Suppressor macrophage treated with lipopolysaccharide for 4 hours (primary cell): Measurements from ENCODE around the gene PARN.
A peak's percentile ranks its signal among the peaks of the same experiment; 100 is the strongest.
"Not testable (repeated sequence)": the region's sequence is repeated elsewhere in the genome, so short reads cannot be mapped to it uniquely, and the experiment has no call there.

Experiments
- DNase-seq: peaks from one replicate; pipeline ENCODE4 v3.0.0-alpha.2; 2020

The PARN gene

DNA sequence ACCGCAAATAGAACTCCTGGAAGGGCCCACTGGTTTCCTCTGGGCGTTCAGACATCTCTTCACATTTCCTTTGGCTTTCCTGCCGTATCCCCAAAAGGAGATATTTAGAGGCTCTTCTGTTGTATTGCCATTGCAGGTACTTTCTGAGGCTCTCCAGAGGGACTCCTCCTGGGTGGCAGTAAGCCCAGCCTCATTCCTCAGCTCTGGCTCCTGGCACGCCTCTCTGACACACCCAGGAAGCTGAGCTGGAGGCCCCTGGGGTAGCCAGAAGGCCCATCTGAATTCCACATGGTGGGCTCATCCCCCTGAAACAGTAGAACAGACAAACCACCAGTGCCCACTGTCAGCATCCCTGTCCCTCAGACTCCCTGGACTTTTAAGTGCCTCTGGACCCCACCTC is 206.7 kb downstream of the PARN start:
- DNase-seq, result no peak

DNA sequence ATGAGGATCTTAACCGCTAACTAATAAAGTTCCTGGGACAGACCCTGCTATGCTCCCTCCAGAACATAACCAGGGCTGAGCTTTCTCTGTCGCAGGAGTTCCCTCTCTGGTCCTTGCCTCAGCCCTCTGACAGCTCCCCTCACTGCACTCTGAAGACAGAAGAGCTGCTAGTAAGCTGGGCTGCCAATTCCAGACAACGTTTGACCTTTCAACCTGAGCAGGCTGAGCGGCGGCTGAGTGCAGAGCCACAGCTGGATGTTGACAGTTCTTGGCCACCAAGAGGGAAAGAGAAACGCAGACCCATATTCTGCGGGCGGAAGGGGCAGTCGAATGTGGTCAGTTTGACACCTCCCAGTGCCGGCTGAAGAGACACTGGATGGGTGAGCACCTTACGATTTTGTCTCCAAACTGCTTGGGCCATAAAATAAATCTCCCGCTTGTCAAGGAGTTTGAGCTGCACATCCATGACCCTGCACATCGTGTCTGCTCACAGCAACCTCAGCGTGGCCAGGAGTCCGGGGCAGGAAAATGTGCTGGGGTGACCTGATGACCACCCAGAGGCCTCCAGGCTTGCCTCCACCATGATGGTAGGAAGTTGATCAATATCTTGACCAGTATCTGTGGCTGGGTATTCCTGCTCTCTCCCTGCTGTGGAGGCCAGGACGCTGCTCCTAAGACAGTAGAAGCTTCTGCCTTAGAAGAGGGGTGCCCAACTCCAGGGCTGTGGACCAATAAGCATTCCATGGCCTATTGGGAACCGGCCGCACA is 209.2 kb downstream of the PARN start:
- DNase-seq, result no peak

DNA sequence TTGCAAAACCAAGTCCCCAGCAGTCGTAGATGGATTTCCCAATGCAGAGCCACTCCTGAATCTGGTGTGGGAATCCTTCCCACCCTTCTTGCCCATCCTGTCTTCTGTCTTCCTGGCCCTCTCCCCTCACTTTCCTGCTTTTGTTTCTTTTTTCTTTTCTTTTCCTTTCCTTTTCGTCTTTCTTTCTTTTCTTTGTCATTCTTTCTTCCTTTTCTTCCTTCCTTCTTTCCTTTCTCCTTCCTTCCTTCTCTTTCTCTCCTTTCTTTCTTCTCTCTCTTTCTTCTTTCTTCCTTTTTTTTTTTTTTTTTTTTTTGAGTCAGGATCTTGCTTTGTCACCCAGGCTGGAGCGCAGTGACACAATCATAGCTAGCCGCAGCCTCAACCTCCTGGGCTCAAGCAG is 209.8 kb downstream of the PARN start:
- DNase-seq, result not testable (repeated sequence)

DNA sequence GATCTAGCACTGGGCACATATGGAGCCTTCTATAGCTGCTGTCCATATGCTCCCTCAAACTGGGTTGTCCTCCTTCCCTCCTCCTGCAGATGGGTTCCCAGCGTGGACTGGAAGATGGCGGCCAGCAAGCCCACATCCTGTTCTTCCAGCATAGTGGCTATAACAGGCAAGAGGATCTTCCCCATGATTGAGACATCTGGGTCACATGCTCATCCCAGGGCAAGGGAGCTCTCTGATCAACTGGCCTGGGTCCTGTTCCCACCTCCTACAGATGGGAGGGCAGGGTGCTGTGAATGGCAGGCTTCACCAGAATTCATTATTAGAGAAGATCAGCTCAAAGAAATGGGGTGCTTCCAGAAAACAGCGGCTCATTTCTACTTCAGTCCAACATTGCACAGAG is 210.2 kb downstream of the PARN start:
- DNase-seq, result no peak

DNA sequence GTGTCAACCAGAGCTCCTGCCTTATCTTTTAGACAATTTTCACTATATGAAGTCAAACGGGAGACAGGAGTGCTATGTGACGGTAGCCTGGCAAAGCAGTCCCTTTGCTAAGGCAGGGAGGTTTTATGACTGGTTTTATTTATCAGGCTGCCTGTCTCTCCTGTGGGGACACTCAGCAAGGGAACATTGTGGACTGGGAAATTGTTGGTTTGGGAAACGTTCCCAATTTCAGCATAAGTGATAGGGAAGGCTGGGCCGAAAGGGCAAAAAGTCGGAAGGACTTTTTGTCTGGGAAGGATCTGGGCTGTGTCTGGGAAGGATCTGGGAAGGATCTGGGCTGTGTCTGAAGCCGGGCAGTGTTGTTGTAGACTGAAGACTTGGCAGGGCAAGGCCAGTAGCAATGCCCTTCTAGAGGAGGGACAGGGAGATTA is 211.2 kb downstream of the PARN start:
- no peak for DNase-seq

DNA sequence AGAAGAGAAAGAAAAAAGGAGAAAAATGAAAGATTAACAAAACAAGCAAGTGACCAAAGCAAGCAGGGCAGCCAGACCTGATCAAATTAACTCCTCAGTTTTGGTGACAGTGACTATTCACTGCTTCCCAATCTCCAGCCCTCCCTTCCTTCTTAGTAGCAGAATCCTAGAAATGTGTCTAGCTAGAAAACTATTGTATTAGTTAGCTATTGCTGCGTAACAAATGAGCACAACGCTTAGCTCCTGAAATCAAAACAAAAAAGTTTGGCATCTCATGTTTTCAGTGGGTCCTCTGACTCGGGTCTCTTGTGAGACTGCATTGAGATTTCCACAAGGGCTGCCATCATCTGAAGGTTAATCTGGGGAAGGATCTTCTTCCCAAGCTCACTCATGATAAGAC is 213.9 kb downstream of the PARN start:
- no peak for DNase-seq

DNA sequence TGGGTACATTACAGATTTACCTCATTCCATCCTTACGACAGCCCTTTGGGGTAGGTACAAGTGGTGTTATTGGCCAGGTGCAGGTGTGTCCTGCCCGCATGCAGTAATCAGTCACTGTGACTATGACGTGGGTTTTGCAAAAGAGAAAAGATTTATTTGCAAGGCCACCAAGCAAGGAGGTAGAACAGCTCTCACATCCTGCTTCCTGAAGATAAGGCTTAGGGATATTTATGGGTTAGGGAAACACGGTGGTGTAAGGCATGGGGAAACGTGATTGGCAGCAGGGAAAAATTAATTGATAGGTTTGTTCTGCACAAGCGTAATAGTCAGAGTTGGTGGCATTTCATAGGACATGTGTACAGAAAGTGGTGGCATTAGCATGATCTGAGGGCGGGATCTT is 214.8 kb downstream of the PARN start:
- no peak for DNase-seq

DNA sequence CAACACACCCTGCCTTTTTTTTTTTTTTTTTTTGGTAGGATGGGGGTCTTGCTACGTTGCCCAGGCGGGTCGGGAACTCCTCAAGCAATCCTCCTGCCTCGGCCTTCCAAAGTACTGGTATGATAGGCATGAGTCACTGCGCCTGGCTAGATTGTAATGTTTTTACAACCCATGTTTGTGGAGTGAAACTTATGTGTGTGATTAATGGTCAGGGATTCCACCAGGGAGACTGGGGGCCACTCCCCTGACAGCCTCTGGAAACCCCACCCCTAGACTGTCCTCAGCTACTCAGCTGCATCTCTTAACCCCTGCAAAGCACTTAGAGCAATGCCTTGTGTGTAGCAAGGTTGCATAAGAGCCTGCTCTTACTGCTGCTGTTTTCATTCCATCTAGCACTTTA is 220.5 kb downstream of the PARN start:
- DNase-seq, result no peak

DNA sequence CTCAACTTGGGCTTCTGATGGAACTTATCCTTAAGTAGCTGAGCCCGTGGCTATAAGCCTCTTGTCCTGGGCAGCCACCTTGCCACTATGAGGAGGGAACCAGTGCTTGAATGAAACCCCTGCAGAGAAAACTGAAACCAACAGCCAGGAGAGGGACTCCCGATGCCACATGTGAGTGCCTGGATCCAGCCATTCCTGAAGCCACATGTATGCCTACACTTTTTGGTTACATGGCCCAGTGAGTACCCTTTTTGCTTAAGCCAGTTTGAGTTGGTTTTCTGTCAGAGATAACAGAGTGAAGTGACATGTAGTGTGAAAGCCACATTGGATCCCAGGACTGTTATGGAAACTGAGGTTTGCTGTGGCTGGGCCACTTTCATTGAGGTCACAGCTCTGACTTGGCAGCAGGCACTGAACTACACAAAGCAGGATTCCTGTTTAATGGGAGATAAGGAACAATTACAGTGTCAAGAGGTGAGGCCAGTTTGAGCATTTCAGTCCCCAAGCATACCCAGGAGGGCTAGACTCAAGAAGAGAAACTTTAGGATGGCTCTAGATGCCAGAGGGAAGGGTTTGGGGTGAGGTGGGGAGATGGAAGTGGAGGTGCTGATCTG is 222.2 kb downstream of the PARN start:
- DNase-seq, result no peak

DNA sequence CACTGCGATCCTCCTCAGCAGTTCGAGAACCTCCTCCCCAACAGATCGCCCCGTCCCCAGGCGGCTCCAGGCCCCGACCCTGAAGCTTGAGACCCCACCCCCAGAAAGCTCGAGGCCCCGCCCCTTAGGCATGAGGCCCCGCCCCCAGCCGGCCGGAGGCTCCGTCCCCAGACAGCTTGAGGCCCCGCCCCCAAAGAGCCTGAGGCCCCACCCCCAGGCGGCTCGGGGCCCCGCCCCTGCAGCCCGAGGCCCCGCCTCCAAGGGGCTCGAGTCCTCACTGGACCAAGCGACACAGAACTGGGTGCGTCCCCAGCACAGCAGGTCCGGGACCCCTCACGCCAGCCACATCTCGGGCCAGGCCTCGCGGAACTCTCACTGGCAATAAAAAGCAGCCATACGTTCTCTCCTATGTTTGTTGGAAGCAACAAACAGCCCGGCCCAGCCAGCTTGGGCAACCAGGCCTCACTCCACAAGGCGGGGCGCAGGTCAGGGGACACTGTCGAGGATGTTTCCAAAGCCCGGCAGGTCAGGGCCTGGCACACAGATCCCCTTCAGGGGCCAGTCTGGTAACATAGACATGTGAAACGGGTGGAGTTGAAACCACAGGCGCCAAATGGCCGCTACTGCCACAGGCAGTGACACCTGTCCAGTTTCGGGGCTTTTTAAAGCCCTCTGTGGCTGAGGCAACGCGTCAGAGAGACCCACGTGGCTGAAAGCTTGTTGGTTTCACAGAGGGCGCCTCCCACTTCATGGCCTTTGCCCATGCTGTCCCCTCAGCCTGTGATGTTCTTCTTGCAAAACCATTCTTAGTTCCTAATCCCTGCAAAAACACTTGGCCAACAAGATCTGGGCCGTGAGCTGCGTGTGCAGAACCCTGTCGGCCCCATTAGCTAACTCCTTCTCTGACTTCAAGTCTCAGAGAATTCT is 224.2 kb downstream of the PARN start:
- no peak for DNase-seq

DNA sequence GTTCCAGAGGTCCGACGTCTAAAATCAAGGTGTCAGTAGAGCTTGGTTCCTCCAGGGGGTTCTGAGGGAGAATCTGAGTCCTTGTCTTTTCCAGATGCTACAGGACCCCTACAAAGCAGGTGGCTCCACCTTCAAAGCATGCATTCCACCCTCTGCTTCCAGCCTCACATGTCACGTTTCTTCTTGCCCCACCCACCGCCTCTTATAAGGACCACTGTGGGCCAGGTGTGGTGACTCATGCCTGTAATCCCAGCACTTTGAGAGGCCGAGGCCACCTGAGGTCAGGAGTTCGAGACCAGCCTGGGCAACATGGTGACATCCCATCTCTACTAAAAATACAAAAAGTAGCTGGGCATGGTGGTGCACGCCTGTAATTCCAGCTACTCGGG is 227.1 kb downstream of the PARN start:
- DNase-seq, result not testable (repeated sequence)

DNA sequence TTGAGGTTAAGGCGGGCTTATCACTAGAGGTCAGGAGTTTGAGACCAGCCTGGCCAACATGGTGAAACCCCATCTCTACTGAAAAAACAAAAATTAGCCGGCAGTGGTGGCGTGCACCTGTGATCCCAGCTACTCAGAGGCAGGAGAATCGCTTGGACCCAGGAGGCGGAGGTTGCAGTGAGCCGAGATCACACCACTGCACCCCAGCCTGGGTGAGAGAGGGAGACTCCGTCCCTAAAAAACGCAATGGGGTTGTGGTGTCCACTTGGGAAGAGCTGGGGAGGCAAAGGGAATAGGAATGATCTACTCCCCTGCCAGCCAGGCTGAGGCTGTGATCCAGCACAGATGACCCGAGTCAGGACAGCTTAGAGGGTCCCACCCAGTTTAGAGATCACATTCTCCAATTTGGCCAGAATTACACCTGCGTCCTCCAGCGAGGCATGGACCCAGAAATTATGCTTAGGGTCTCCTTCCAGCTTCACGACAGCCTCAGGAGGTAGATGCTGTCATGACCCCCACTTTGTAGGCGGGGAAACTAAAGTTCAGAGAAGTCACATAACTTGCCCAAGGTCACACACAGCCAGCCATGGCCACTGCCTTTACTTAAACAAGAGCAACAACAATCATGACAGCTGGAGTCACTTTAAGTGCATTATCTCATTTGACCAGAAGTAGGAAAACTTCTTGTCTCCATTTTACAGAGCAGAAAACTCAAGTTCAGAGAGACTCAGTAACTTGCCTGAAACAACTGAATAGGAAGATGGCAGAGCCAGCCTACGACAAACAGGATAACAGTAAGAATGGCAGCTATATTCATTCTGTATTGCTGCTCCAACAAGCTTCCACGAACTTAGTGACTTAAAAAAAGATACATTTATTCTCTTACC is 227.7 kb downstream of the PARN start:
- DNase-seq, result not testable (repeated sequence)

DNA sequence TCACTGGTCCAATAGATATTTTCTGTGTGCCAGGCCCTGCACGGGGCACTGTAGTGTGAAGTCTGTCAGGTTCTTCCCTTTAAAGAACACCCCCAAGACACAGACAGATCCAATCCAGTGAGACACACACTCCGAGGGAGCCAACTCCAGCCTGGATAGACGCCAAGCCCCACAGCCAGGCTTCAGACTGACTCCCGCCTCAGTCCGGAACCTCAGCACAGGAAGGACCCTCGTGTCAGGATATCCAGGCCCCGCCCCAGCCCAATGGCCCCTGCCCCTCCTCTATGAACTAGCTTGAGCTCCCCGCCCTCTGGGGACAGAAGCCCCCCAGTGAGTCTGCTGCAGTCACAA is 228.4 kb downstream of the PARN start:
- not testable (repeated sequence) for DNase-seq

DNA sequence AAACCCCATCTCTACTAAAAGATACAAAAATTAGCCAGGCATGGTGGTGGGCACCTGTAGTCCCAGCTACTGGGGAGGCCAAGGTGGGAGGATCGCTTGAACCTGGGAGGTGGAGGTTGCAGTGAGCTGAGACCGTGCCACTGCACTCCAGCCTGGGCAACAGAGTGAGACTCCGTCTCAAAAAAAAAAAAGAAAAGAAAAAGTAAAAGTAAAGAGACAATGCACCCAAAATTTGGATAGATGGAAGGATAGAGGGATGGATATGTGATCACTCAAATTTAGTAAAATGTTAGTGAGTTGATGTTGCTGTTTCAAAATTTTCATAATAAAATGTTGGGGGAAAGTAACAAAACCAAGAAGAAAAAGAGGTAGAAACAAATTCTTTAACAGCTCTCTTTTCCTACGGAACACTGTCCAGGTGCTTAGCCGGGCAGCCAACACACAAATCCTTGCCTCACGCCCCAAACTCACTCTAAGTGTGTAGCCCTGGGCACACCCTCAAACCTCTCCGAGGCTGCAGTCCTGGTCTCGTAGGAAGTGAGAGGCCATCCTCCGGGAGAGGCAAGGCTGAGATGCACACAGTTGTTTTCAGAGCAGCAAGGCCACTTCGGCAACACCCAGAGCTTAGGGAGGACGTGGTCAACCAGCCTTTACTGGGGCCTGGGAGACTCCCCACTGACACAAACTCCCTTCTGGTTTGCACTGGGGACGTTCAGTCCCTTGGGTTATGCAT is 228.9 kb downstream of the PARN start:
- DNase-seq, result not testable (repeated sequence)

DNA sequence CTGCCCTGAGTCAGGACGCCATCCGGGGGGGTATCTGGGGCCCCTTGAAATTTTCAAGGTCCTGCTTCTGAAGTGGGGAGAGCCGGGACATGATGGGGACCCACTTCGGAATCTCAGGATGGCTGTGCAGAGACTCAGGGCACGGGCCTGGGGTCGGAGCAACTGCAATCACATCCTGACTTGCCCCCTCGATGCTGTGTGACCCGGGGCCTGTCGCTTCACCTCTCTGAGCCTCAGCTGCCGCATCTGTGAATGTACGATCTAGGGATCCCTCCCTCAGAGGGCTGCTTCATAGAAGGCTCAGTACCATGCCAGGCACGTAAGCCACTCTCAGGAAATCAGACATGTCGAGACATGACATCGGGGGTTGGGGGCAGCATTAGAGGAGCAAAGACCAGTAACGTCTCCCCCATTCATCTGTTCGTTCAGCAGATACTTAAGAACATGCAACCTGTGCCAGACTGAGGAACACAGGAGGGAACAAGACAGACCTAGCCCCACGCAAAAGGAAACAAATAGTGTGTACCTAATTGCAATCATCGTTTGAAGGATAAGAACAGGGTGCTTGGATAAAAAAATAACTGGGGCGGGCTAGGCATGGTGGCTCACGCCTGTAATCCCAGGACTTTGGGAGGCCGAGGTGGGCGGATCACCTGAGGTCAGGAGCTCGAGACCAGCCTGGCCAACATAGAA is 229.6 kb downstream of the PARN start:
- DNase-seq, result no peak

DNA sequence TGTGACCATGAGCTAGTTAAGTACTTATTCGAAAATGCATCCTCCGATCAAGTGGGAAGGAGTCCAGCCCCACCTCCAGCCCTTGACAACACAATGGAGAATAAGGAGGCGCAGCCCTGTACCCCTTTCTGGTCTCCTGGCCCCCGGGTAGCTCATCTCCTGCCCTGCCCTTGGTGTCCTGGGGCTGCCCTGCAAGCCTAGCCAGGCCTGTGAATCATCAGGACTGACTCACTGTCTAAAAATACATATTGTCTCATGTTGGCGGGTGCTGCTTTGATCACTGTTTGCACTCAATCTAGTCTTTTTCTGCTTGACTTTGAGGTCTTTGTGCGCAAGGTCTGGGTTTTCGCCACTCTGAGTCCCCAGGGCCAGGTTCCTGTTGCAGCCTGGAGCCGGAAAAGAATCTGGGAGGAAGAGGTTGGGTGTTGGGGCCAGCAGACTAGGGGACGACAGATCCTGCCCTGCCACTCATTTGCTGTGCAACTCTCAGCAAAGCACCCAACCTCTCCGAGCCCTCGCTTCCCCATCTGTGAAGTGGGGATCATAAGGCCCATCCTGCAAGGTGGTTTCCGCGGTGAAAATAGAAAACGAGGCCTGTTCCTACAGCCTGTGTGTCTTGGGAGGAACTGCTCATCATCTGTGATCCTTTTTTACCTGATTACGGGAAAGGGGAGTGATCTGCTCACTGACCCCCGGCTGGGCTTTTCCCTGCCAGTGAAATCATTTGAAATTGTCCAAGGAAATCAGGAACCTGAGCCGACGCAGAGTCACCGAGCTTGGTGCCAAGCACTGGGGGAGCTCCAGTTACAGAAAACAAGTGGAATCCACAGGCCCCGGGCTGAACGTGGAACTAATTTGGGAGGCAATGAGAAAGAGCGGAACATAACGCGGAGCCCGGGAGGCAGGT is 230.4 kb downstream of the PARN start:
- peak; percentile 30 for DNase-seq

DNA sequence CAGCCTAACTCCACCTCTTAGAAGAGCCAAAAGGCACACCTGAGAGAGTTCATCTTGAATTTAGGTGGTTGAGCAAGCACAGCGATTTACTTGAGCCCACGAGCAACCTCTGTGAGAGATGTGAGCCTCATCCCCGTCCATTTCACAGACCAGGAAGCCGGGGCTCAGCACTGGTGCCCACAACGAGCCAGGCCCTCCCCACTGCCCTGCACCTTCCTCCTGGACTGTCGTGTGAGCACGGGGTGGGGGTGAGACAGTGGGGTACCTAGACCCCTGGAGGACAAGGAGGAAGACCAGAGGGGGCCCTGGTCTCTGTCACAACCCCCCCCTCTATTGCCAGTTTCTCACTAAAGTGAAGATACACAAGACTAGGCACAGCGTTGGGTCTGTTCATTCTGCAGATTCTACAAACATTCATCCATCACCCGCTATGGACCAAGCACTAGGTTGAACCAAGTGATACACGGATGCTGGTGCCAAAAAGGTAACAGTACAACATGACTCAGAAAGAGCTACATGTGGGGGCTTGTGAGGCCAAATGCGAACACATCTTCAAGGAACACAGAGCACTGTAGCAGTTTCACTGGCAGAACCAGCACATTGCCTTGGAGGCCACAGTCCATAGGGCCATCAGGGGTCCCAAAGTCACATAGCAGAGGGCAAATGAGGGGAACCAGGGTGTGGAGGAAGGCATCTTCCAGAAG is 231.9 kb downstream of the PARN start:
- no peak for DNase-seq

DNA sequence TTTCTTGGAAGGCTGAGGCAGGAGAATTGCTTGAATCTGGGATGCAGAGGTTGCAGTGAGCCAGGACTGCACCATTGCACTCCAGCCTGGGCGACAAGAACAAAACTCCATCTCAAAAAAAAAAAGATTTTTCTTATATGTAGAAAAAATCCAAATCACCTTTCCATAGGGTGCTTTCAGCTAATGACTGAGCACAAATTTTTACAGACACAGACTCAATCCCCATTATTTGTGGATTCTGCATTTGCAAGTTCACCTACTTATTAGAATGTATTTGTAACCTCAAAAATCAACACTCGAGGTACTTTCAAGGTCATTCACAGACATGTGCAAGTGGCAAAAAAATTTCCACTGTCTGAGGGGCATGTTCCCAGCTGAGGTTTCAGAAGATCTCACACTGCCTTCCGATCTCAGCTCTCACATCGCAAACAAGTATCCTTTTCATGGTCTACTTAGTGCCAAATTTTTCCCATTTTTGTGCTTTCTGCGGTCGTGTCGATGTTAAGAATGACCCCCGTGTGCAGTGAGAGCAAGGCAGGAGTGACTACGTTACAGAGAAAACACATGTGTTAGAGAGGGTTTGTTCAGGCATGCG is 234.3 kb downstream of the PARN start:
- not testable (repeated sequence) for DNase-seq

DNA sequence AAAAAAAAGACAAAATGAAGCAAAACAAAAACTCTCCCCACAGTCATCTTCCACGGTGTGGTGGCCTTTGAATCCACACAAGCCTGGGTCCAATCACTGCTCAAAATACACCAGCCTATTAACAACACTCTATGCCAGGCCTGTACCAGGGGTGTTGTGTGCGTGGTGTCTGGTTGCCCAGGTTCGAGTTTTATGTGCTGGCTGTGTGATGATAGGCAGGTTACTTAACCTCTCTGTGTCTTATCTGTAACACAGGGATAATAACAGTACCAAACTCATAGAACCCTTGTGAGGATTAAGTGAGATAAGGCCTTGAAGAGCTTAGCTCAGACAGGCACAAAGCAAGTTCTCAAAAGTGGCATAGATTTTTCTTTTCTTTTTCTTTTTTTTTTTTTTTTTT is 235.2 kb downstream of the PARN start:
- no peak for DNase-seq
